Measurements from ENCODE around the gene BCAS1.

GRCh38 chr20:53914091-53914780 lies 156.2 kb downstream of the BCAS1 start:
- TF ChIP-seq POLR2A (IDR thresholded peaks at IDR 0.05; ENCODE audit: low read depth, low read length), result no peak
- TF ChIP-seq EZH2 (IDR thresholded peaks at IDR 0.05; ENCODE audit: borderline replicate concordance, low read depth, low read length, severe bottlenecking), result no peak
- TF ChIP-seq, protein P1, sequence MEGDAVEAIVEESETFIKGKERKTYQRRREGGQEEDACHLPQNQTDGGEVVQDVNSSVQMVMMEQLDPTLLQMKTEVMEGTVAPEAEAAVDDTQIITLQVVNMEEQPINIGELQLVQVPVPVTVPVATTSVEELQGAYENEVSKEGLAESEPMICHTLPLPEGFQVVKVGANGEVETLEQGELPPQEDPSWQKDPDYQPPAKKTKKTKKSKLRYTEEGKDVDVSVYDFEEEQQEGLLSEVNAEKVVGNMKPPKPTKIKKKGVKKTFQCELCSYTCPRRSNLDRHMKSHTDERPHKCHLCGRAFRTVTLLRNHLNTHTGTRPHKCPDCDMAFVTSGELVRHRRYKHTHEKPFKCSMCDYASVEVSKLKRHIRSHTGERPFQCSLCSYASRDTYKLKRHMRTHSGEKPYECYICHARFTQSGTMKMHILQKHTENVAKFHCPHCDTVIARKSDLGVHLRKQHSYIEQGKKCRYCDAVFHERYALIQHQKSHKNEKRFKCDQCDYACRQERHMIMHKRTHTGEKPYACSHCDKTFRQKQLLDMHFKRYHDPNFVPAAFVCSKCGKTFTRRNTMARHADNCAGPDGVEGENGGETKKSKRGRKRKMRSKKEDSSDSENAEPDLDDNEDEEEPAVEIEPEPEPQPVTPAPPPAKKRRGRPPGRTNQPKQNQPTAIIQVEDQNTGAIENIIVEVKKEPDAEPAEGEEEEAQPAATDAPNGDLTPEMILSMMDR (IDR thresholded peaks at IDR 0.05; ENCODE audit: extremely low read depth in 1 of 2, insufficient read depth in 1 of 2, low read depth in 1 of 2, low read length in 2 of 2), result no peak
- TF ChIP-seq MAX (IDR thresholded peaks at IDR 0.05; ENCODE audit: insufficient read depth, insufficient read length), result no peak
- TF ChIP-seq GATA2 (IDR thresholded peaks at IDR 0.05; ENCODE audit: insufficient read depth, insufficient read length, low read depth, low read length), result no peak
- no peak for TF ChIP-seq FOS (IDR thresholded peaks at IDR 0.05; ENCODE audit: borderline replicate concordance, insufficient read depth, low read length)
- no peak for TF ChIP-seq MYC (IDR thresholded peaks at IDR 0.05; ENCODE audit: low read depth, low read length)
- no peak for TF ChIP-seq POLR2AphosphoS5 (IDR thresholded peaks at IDR 0.05; ENCODE audit: insufficient read depth, low read depth, low read length)
- no peak for TF ChIP-seq JUN (IDR thresholded peaks at IDR 0.05; ENCODE audit: borderline replicate concordance, insufficient read depth, insufficient read length, low read depth)
